HG03460 (cell line): ENCODE results near the gene NDUFA1.
"Not testable (repeated sequence)": the region's sequence is repeated elsewhere in the genome, so short reads cannot be mapped to it uniquely, and the experiment has no call there.

Source experiments
- ATAC-seq: cut with Tn5 transposase; IDR thresholded peaks from one replicate; pipeline ENCODE4 v1.9.1; 2021; ENCODE audit not compliant: unreplicated experiment

The NDUFA1 gene

DNA sequence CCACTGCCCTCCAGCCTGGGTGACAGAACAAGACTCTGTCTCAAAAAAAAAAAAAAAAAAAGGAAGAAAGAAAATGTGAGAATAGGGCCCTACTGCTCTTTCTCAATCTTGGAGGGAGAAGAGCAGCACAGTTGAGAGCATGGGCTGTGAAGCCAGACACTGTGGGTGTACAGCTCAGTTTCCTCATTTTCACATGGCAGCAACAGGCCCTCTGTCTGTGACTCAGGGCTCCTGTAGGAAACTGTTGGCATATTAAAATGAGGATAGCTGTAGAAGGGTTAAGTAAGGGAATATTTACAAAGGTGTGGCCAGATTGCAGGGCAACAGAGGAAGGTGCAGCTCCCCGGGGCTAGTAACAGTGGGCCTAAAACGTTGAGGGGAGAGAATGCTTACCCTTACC is 27.5 kb downstream of the NDUFA1 start:
- ATAC-seq: no peak

DNA sequence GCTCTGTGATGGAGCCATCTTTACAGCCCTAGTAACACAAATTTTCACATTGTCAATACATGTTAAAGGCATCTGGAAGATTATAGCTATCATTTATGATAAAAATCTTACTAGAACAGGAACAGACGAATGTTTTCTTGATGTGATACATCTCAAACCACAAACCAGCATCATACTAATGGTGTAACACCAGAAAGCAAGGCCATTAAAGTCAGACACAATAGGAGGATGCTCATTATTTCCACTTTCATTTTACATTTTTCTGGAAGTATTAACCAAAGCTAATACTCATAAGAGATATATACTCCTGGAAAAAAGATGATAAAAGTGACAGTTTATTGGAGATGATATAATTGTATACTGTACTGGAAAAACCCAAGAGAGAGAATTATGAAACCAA is 29.3 kb downstream of the NDUFA1 start:
- no peak for ATAC-seq

DNA sequence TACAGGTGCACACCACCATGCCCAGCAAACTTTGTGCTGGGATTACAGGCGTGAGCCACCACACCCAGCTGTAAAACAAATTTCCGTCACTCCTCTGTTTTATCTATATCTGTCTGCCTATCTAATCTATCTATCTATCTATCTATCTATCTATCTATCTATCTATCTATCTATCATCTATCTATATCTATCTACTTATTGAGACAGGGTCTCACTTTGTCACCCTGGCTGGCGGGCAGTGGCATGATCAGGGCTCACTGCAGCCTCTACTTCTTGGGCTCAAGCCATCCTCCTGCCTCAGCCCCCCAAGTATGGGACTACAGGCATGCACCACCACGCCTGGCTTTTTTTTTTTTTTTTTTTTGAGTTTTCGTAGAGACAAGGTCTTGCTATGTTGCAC is 44.7 kb downstream of the NDUFA1 start:
- no peak for ATAC-seq

DNA sequence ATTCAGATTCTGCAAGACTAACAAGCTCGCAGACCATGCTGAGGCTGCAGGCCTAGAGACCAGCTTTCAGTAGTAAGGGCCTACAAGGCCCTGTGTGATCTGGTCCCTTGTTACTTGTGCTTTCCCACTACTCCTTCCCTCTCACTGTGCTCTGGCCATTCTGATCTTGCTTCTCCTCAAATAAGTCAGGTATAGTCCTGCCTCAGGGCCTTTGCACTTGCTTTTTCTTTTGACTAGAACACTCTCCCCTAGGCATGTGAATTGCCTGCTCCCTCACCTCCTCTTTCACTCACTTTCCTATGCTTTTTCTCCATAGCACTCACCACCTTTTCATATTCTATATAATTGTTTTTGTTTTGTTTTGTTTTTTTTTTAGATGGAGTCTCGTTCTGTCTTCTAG is 46.2 kb downstream of the NDUFA1 start:
- ATAC-seq: no peak

DNA sequence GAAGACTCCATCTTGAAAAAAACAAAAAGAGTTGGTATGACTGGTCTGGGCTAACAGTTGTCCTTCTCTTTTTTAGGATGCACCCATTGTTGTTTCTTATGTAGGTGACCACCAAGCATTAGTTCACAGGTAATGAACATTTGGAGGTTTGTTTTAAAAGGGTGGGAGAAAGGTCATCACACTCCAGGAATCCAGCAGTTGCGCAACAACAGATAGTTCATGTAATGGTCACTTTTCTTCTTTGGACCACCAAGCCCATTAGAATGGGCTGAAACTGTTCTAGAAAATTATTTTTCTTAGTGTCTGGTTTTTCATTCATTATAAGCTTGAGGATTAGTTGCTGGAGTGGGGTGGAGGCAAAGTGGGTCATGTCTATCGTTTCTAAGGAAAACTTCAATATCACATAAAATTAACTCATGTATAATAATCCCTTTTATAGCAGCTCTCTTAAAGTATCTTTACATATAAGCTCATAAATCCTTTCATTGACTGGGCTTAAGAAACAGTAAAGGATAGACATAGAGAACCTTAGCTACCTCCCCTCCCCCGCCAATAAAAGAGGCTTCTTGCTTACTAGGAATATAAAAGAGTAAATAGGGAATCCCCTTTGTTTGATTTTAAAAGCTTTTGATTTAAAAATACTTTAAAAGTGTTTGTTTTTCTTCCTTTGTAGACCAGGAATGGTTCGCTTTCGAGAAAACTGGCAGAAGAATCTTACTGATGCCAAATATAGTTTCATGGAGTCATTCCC is 48.4 kb downstream of the NDUFA1 start:
- ATAC-seq: no peak

DNA sequence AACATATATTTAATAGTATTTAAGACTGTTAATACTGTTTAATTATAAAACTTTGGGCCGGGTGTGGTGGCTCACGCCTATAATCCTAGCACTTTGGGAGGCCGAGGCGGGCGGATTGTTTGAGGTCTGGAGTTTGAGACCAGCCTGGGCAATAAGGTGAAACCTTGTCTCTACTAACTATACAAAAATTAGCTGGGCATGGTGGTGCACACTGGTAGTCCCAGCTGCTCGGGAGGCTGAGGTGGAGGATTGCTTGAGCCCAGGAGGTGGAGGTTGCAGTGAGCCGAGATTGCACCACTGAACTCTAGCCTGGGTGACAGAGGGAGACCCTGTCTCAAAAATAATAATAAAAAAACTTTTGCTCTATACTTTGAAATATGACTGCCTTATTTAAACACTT is 50.8 kb downstream of the NDUFA1 start:
- not testable (repeated sequence) for ATAC-seq
